Activated CD4-positive, alpha-beta T cell treated with anti-CD3 and anti-CD28 coated beads, Interleukin-2, amount 10 ng/mL, durations not matched to agents 7 days and 5 days (primary cell): ENCODE data around the gene LZTS3. TPM values are rescaled to one million over a fixed set of nuclear protein-coding genes. Genes with fewer than 3 reads are reported as not detected.

Experiments
- CTCF ChIA-PET: fragments of 350-600 bp; sonication (Branson Sonifier 250); formaldehyde crosslinking; loops from one replicate; lab custom pipeline; 2021; ENCODE audit warnings: antibody characterized with exemption; lab: Charles Lee
- POLR2A ChIA-PET: fragments of 350-600 bp; sonication (Branson Sonifier 250); formaldehyde crosslinking; loops from one replicate; lab custom pipeline; 2021; ENCODE audit warnings: antibody characterized with exemption; lab: Charles Lee
- DNase-seq: peaks from one replicate; pipeline ENCODE4 v3.0.0-alpha.2; 2020
- H3K27ac Mint-ChIP-seq: one replicate; pipeline ENCODE4 v1.8.0; 2021; ENCODE audit warnings: mild to moderate bottlenecking, moderate library complexity, mixed read lengths
- H3K27me3 Mint-ChIP-seq: one replicate; pipeline ENCODE4 v1.8.0; 2021; ENCODE audit warnings: mixed read lengths
- H3K36me3 Mint-ChIP-seq: one replicate; pipeline ENCODE4 v1.8.0; 2021; ENCODE audit warnings: low read depth, mixed read lengths
- H3K4me1 Mint-ChIP-seq: one replicate; pipeline ENCODE4 v1.8.0; 2021; ENCODE audit warnings: mixed read lengths
- H3K4me3 Mint-ChIP-seq: one replicate; pipeline ENCODE4 v1.8.0; 2021; ENCODE audit warnings: mild to moderate bottlenecking, moderate library complexity, mixed read lengths
- H3K9me3 Mint-ChIP-seq: one replicate; pipeline ENCODE4 v1.8.0; 2021; ENCODE audit warnings: mixed read lengths
- total RNA-seq, 2 experiments: library from RNA; stranded (reverse); gene quantifications; one replicate each; pipeline ENCODE4 v1.2.3, GENCODE V29; 2021

The LZTS3 gene
- total RNA-seq, 2 experiments from 2014 or later: 0.62 to 0.65 TPM

DNA sequence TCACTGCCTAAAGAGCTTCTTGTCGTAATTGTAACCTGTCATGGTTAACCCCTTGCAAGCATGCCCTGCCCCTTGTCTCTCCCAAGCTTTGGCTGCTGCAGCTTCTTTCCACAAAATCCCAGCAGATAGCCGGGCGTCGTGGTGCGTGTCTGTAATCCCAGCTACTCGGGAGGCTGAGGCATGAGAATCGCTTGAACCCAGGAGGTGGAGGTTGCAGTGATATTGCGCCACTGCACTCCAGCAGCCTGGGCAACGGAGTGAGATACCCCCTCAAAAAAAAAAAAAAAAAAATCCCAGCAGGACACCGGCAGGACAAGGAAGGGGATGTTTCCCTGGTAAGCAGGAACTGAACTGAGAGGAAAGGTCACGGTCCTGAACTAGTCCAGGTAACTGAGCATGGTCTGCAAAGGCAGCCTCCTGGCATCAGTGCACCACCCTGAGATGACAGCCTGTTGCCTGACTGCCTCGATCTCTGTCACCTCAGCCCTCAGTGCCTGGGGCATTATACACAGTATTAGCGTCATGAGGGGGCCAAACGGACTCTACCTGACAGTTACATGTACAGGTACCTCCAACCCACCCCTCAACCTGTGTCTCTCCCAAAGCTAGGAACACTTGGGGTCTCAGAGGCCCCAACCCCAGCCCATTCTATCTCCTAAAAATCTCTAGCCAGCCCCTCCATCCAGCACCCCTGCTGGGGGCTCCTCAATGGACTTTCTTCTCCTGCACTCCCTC is 1.8 kb downstream of the LZTS3 start:
- ChIA-PET POLR2A (no interaction called here), CTCF (interaction anchor here (1.0 to 2.1 kb wide), 4 partner anchors 8 to 53 kb away, joined by 3 to 8 read pairs (median 4); partner anchors contain the start of genes FASTKD5, ITPA and UBOX5)
- peaks cover 63% of the 10 kb centered on the region for H3K27me3 Mint-ChIP-seq
- DNase-seq: no peak
- peaks cover 19% of the 10 kb centered on the region for H3K4me1 Mint-ChIP-seq
- peaks cover 4% of the 10 kb centered on the region for H3K36me3 Mint-ChIP-seq
- peak overlapping the region; percentile 74 for H3K4me3 Mint-ChIP-seq
- H3K9me3 Mint-ChIP-seq: no peaks in the 10 kb centered on the region
- H3K27ac Mint-ChIP-seq: no peak overlapping the region

DNA sequence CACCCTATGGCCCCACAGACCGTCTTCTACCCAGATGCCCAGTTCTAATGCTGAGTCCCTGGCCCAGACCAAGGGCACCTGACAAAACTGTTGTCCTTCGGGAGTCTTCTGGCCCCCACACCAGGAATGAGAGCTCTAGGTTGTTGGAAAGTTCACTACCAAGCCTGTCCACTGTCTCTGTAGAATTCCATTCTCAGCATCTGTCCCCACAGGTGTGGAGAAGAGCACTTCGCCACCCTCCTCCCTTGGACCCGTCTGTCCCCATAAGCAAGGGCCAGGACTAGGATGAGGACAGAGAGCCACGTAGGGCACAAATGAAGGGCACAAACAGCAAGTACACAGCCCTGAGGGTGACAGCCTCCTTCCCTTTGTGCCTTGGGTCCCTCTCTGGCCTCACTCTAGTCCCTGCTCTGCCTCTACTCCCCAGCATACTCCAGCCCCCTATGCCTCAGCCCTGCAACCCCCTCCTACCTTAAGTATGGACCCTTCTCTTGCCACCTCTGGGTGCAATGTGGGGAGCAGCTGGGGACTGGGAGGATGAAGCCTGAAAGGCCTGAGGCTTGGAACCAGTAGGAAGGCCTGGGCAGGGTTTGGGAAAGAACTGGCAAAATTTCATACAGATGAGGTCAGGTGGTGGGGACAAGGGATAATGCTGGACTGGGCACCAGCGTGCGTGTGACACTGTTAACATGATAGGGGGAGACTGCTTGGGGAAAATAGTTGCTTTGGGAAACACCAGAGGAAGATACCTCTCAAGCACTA is 4.3 kb downstream of the LZTS3 start:
- Mint-ChIP-seq H3K9me3 (no peaks in the 10 kb centered on the region), H3K27me3 (peaks cover 44% of the 10 kb centered on the region), H3K4me3 (no peak overlapping the region), H3K36me3 (no peaks in the 10 kb centered on the region), H3K27ac (no peak overlapping the region), H3K4me1 (peaks cover 10% of the 10 kb centered on the region)
- CTCF ChIA-PET: interaction anchor here (1.3 kb wide), 1 partner anchor 10 kb away, joined by 3 read pairs; the partner anchor contains the start of genes FASTKD5 and UBOX5
- POLR2A ChIA-PET: no interaction called here
- no peak for DNase-seq

DNA sequence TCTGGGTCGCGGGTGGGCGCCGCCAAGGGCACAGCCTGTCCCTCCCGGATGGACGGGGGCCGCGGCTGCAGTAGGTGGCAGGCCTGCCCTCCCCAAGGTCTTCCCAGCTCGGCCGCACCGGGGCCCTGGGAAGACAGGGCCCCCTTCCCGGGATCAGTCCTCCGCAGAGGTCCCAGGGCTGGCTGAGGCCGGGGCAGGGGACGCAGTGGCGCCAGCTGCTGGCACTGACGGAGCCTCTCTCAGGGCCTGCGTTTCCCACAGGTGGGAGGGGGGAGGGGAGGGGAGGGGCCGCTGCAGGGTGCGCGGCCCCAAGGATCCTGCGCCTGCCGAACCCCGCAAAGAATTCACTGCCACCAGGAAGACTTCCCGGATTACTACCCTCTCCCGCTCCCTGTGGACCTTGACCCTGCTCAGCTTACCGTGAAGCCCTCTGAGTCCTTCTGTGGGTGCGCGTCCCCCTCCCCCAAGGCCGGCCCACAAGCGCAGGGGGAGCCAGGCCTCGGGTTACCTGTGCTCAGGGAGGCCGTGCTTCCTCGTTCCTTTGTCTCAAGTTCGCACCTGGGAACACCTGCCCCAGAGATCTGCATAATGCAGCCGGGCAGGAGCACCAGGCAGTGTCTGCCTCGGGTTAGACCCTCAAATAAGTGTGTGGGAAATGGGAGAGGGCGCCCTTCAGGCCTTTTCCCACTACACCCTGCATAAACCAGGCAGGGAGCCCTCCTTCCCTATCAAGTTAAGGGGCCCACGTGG is 5.1 kb downstream of the LZTS3 start:
- Mint-ChIP-seq H3K4me1 (peaks cover 6% of the 10 kb centered on the region), H3K27me3 (peaks cover 42% of the 10 kb centered on the region), H3K36me3 (no peaks in the 10 kb centered on the region), H3K9me3 (no peaks in the 10 kb centered on the region), H3K4me3 (no peak overlapping the region), H3K27ac (no peak overlapping the region)
- no peak for DNase-seq
- ChIA-PET CTCF (interaction anchor here (0.7 to 1.3 kb wide), 2 partner anchors 9 to 143 kb away, joined by 3 to 5 read pairs; partner anchors contain the start of genes FASTKD5 and UBOX5), POLR2A (no interaction called here)

- no peak for DNase-seq
- peaks cover 6% of the 10 kb centered on the region for H3K4me1 Mint-ChIP-seq
- H3K27ac Mint-ChIP-seq: no peak overlapping the region
- ChIA-PET POLR2A (no interaction called here), CTCF (interaction anchor here (0.7 to 1.3 kb wide), 2 partner anchors 8 to 143 kb away, joined by 3 to 5 read pairs; partner anchors contain the start of genes FASTKD5 and UBOX5)
- no peak overlapping the region for H3K4me3 Mint-ChIP-seq
- H3K9me3 Mint-ChIP-seq: no peaks in the 10 kb centered on the region
- peaks cover 42% of the 10 kb centered on the region for H3K27me3 Mint-ChIP-seq
- no peaks in the 10 kb centered on the region for H3K36me3 Mint-ChIP-seq
These were observed 5.6 kb downstream of the LZTS3 start for GRCh38 chr20:3167738-3168078.

DNA sequence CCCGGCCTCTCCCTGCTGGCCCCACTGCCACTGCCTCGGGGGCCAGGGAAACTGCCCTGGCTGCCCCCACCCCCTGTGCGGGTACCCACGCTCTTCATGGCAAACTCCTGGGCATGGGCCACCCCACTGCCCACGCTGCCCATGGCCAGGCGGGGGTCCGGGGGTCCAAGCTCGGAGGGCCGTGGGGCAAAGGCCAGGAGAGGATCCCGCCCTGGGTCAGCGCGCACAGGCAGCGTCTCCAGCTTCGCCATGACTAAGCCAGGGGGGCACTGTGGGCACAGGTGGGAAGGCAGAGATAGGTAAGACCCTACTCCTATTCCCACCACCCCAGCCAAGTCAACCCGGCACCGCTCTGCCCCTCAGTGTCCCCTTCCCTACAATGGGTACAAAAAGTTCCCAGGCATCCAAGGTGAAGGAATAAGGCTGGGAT is 6.4 kb downstream of the LZTS3 start:
- CTCF ChIA-PET: no interaction called here
- POLR2A ChIA-PET: no interaction called here
- Mint-ChIP-seq H3K27me3 (peaks cover 34% of the 10 kb centered on the region), H3K27ac (no peak overlapping the region), H3K4me1 (peaks cover 4% of the 10 kb centered on the region), H3K9me3 (no peaks in the 10 kb centered on the region), H3K4me3 (no peak overlapping the region), H3K36me3 (no peaks in the 10 kb centered on the region)
- DNase-seq: no peak

DNA sequence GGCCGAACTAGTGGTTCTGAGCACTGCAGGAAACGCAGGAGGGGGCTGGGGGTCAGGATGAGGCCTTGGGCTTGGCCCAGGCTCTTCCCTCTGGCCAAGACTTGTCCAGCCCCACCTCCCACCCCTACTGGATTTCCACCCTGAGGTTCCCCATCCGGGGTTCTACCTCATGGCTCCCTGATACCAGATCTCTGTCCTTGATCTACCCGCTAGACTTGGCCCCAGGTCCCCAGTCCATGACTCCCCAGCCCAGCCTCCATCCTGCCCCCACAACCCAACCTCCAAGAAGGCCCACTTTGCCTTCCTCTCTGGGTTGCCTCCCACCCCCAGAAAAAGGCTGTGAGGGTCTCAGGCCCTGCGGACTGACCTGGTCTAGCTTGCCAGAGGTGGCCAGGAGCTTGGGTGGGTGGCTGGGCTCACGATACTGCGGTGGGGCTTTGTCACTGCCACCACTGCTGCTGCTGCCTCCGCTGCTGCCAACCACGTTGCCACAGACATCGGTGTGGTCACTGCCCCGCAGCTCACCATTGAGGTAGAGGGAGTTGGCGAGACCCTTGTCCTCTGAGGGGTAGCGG is 6.9 kb downstream of the LZTS3 start:
- H3K9me3 Mint-ChIP-seq: no peaks in the 10 kb centered on the region
- POLR2A ChIA-PET: no interaction called here
- CTCF ChIA-PET: interaction anchor here (1.2 kb wide), 1 partner anchor 19 kb away, joined by 3 read pairs; no protein-coding TSS in a partner anchor

DNA sequence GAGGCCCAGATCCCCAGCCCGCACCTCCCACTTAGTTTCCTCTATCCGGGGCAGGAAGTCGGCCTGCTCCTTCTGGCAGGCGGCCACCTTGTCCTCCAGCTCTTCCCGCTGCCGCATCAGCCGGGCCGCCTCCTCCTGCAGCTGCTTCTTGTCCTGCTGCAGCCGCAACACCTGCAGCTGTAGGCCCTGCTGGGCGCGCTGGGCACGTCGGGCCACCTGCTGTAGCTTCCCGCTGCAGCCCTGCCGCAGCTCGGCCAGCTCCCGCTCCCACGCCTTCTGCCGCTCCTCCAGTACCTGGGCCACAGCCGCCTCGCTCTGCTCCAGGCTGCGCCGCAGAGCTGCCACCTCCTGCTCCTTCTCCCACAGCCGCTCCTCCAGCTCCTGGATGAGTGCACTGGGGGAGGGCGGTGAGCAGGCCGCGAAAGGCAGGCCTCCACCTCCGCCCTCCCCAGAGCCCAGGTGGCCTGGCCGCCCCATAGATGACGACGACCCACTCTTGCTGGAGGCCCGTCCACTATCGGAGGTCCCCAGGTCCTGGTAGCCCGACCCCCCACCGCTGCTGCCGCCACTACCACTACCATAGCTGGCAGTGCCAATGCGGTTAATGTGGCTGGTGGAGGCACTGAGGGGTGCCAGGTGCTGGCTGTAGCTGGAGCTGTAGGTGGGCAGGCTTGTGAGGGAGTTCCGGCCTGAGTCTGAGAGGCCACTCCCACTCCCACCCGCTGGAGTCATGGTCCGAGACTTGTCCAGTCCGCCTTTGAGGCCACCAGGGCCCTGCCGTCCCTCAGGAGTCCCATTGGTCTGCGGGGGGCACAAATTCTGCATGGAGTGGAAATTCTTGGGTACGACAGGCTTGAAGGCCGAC is 7.6 kb downstream of the LZTS3 start:
- Mint-ChIP-seq H3K9me3 (no peaks in the 10 kb centered on the region), H3K4me1 (peaks cover 4% of the 10 kb centered on the region), H3K27ac (no peak overlapping the region), H3K27me3 (peaks cover 22% of the 10 kb centered on the region), H3K36me3 (no peaks in the 10 kb centered on the region), H3K4me3 (no peak overlapping the region)
- DNase-seq: no peak
- CTCF ChIA-PET: interaction anchor here (0.6 to 1.2 kb wide), 3 partner anchors 20 to 319 kb away, joined by 3 to 5 read pairs (median 3); no protein-coding TSS in a partner anchor
- POLR2A ChIA-PET: no interaction called here

More for the DNA sequence above, 6.9 kb downstream of the LZTS3 start:
- peaks cover 4% of the 10 kb centered on the region for H3K4me1 Mint-ChIP-seq
- DNase-seq: no peak
- H3K4me3 Mint-ChIP-seq: no peak overlapping the region
- H3K36me3 Mint-ChIP-seq: no peaks in the 10 kb centered on the region
- peaks cover 29% of the 10 kb centered on the region for H3K27me3 Mint-ChIP-seq
- no peak overlapping the region for H3K27ac Mint-ChIP-seq

GRCh38 chr20:3164763-3165410 is 8.5 kb downstream of the LZTS3 start:
- H3K9me3 Mint-ChIP-seq: no peaks in the 10 kb centered on the region
- H3K4me1 Mint-ChIP-seq: peaks cover 5% of the 10 kb centered on the region
- POLR2A ChIA-PET: no interaction called here
- CTCF ChIA-PET: interaction anchor here (0.6 to 1.2 kb wide), 4 partner anchors 20 to 320 kb away, joined by 3 to 5 read pairs (median 4); no protein-coding TSS in a partner anchor
- no peak for DNase-seq
- H3K36me3 Mint-ChIP-seq: no peaks in the 10 kb centered on the region
- H3K27ac Mint-ChIP-seq: no peak overlapping the region
- no peak overlapping the region for H3K4me3 Mint-ChIP-seq
- peaks cover 19% of the 10 kb centered on the region for H3K27me3 Mint-ChIP-seq

GRCh38 chr20:3164043-3164762 is 9.1 kb downstream of the LZTS3 start:
- Mint-ChIP-seq H3K9me3 (no peaks in the 10 kb centered on the region), H3K27me3 (peaks cover 14% of the 10 kb centered on the region), H3K4me3 (no peak overlapping the region), H3K27ac (no peak overlapping the region), H3K36me3 (peaks cover 3% of the 10 kb centered on the region), H3K4me1 (peaks cover 8% of the 10 kb centered on the region)
- ChIA-PET CTCF (interaction anchor here (0.6 to 1.7 kb wide), 2 partner anchors 8 to 109 kb away, joined by 4 read pairs; no protein-coding TSS in a partner anchor), POLR2A (no interaction called here)
- no peak for DNase-seq

- ChIA-PET POLR2A (no interaction called here), CTCF (interaction anchor here (1.7 kb wide), 1 partner anchor 9 kb away, joined by 4 read pairs; no protein-coding TSS in a partner anchor)
- Mint-ChIP-seq H3K4me3 (no peak overlapping the region), H3K27ac (no peak overlapping the region), H3K36me3 (peaks cover 9% of the 10 kb centered on the region), H3K27me3 (peaks cover 6% of the 10 kb centered on the region), H3K9me3 (no peaks in the 10 kb centered on the region), H3K4me1 (peaks cover 13% of the 10 kb centered on the region)
- no peak for DNase-seq
These were observed 10.0 kb downstream of the LZTS3 start for GRCh38 chr20:3163099-3164042.
